NCI-H510A treated with DMSO at 0.1 percent for 48 hours (cell line): Measurements from ENCODE around the gene ANXA1.
"Not testable (repeated sequence)": the region's sequence is repeated elsewhere in the genome, so short reads cannot be mapped to it uniquely, and the experiment has no call there.

Experiments used
- DNase-seq: peaks from one replicate; lab custom pipeline; 2025; lab: John Stamatoyannopoulos, UW

The ANXA1 gene

DNA sequence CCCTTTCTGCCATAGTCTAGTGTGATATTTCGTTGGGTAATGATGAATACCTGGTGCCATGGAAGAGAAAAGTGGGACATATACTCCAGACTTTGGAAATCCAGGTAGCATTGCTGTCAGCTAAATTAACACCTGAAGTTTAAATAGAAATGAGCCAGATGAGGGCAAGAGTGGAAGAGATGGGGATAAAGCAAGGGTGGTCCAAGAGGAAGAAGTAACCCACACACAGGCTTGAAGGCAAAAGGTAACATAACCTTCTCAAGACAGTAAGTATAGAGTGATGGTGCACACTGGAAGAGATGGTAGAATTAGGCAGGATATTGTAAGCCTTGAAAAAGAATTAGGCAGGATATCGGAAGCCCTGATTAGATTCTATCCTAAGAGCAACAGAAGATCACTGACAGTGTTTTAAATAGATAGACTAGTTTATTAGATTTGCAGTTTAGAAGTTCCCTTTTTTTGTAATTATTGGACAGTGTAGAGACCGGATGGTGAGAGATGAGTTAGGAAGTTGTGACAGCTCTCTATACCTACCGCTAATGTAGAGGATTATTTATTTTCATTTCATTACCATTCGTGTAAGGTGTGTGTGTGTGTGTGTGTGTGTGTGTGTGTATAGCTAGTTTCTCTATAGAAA, 16.8 kb downstream of the ANXA1 start:
- no peak for DNase-seq

DNA sequence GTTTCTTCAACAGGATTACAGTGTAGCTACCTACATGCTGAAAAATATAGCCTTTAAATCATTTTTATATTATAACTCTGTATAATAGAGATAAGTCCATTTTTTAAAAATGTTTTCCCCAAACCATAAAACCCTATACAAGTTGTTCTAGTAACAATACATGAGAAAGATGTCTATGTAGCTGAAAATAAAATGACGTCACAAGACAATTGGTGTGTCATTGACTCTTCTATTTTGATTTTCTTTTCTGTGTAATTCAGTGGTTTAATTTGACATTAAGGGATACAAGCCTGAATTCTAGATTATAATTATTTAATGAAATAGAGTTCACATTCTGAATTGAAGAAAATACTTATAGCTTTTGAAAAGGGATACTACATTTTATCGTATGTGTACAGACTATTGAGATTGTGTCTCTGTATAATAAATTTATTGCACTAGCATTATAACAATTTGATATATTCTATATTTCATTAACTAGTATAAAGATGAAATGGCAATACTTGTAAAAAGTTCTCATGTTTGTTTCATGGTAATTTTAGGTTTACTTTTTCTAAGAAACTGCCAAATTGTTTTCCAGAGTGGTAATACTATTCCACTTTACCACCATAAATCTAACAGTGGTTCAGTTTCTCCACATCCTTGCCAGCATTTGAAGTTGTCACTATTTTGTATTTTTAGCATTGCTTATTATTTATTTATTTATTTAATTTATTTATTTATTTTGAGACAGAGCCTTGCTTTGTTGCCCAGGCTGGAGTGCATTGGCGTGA, 18.7 kb downstream of the ANXA1 start:
- DNase-seq = no peak

GRCh38 chr9:73172901-73173215, 21.2 kb downstream of the ANXA1 start:
- DNase-seq = no peak

DNA sequence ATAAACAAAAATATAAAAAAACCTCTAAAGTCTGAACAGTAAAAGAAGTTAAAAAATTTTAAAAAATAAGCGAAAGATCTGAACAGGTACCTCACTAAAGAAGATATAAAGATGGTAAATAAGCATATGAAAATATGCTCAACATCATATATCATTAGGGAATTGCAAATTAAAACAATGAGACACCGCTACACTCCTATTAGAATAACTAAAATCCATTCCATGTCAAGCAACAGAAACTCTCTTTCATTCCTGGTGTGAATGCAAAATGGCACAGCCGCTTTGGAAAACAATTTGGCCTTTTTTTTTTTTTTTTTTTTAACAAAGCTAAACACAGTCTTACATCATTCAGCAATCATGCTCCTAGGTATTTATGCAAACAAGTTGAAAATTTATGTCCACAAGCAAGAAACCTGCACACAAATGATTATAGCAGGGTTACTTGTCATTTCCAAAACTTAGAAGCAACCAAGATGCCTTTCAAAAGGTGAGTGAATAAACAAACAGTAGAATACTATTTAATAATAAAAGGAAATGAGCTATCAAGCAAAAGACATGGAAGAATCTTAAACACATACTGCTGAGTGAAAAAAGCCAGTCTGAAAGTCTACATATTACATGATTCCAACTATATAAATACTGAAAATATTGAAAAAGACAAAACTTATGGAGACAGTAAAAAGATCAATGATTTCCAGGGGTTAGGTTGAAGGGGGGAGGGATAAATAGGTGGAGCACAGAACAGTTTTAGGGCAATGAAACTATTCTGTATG, 22.1 kb downstream of the ANXA1 start:
- DNase-seq = no peak

GRCh38 chr9:73174330-73174980, 22.8 kb downstream of the ANXA1 start:
- no peak for DNase-seq

DNA sequence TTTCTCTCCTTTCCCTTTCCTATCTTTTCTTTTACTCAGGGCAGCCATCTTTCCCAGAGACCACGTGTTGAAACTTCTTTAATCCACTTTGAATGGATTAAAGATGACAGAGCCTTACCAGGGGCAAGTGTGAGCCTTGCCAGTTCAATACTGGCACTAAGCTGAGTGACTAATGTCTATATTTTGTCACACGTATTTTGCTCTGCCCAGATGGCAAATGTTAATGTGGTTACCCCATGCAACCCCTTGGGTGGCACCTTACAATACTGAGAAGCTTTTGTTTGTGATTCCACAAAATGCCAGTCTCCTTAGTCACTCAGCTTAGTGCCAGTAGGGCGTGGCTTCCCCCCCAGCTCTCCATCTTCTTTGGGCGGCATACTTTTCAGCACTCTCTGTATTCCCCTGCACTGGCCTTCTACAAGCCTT, 24.8 kb downstream of the ANXA1 start:
- DNase-seq = no peak

- no peak for DNase-seq
Observed at GRCh38 chr9:73178044-73178443, 26.4 kb downstream of the ANXA1 start.

DNA sequence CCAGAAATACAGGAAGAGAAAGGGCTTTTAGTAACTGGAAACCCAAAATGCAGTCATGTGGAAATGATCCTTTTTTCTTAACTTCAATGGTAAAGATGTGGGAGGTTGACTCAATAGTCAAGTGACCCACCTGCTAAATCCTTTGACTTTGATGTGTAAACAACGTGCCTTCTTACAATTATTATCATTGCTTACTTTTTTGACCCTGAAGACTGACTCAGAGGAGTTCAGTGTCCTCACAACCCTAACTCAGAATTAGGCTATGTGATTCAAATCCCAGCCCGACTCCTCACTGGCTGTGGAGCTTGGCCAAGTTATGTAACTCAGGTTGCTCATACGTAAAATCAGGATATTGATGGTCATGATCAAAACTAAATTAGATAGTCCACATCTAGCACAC, 27.9 kb downstream of the ANXA1 start:
- DNase-seq = no peak

DNA sequence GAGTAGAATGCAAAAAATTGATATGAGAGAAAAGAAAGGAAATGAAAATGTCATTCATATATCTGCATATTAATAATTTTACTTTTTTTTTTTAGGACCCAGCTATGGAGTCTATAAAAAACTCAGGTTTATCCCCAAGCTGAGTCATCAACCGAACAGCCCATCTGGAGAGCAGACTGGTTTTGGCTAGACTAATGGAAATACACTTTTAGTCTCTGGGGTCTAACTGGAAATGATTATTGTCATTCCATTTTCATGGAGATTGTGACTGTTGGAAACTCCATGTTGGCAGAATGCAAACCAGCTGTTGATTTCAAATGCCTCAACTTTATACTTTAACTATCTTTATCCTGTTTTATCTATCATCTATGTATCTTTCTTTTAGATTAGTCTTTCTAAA, 28.7 kb downstream of the ANXA1 start:
- no peak for DNase-seq

DNA sequence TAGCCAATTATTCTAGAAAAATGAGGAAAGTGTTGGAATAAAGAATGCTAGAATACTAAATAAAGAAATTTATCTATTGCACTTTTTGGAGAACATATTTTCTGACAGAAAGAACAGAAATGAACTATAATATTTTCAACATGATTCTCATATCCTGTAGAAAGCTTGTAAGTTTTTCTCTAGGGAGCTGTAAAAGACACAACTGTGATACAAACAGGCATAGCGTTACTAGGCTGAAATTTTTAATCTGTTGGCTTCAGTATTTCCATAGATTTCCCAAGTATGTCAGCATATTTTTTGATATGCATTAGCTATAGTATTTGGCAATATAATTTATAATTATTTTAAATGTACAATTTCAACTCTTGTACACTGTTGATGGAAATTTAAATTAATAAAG, 31.3 kb downstream of the ANXA1 start:
- DNase-seq = no peak

DNA sequence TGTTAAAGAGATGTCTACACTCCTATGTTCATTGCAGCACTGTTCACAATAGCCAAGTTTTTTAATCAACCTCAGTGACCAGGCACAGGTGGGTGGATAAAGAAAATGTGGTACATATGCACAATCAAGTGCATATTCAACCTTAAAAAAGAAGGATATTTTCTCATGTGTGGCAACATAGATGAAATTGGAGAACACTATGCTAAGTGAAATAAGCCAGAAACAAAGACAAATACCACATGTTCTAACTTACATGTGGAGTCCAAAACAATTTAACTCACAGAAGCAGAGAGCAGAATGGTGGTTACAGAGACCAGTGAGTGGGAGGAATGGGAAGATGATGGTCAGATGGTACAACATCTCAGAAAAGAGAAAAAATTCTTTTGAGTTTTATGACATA, 31.8 kb downstream of the ANXA1 start:
- DNase-seq = no peak

DNA sequence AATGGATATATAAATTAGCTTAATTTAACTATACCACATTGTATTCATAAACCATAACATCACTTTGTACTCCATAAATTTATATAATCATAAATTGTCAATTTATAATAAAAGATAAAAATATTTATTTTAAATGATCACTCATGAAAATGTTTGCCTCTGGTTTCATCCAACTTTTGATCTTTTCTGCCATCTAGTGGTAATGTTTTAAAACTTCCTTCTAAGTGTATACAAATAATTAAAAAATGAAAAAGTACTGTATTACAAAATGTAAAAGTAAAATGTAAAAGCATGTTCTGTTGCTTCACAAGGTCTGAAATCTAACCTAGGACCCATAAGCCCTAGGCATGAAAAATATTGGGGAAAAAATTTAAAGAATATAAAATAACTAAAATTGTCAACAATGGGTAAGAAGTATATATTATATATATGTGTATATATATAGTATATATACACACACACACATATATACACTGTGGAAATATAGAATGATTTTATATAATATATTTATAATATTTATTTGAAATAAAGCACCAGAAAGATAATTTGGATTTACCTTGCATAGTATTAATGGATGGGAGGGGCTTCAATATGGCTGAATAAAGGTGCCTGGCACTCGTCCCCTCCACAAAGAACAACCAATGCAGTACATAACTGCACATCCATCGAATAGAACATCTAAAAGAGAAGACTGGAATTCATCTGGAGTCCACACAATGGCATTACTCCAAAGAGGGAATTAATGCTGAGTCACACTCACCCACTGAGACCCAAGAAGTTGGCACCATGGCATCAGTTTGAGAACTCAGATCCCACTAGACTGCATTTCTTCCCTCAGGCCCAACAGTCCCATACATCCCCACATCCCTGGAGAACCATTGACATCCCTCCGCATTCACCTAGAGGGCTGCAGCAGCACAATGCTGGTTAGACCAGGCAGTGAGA, 32.5 kb downstream of the ANXA1 start:
- peak; percentile 72 for DNase-seq

GRCh38 chr9:73191109-73191508, 39.4 kb downstream of the ANXA1 start:
- DNase-seq = not testable (repeated sequence)

DNA sequence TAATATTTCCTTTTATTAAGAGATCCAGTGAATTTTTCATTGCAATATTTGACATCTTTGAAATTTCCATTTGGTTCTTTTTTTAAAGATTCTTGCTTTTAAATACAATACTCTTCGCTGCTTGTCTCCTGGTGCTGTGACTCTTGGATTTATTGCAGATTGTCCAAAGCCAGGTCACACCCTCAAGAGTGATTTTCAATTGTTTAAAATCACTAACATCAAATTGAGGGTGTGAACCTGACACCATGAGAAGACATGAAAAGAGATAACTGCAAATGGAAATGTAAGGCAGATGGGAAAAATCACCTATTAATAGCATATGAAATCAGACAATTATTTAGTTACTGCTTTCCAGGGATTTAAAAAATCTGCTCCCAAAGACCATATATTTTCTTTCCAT, 42.6 kb downstream of the ANXA1 start:
- DNase-seq = no peak

DNA sequence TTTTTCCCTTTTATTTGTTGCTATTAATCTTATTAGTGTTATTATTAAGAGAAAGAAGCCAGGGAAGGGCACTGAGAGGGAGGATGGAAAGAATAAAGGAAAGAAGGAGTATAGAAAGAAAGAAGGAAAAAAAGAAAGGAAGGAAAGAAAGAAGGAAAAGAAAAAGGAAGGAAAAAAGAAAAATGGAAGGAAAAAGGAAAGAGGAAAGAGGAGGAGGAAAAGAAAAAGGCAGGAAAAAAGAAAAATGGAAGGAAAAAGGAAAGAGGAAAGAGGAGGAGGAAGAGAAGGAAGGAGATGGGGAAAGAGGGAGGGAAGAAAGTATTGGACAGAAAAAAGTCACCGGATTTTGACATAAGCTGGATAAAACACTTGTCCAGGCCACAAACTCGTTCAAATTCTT, 47.8 kb downstream of the ANXA1 start:
- no peak for DNase-seq

GRCh38 chr9:73199886-73200285, 48.2 kb downstream of the ANXA1 start:
- DNase-seq = peak; percentile 11

DNA sequence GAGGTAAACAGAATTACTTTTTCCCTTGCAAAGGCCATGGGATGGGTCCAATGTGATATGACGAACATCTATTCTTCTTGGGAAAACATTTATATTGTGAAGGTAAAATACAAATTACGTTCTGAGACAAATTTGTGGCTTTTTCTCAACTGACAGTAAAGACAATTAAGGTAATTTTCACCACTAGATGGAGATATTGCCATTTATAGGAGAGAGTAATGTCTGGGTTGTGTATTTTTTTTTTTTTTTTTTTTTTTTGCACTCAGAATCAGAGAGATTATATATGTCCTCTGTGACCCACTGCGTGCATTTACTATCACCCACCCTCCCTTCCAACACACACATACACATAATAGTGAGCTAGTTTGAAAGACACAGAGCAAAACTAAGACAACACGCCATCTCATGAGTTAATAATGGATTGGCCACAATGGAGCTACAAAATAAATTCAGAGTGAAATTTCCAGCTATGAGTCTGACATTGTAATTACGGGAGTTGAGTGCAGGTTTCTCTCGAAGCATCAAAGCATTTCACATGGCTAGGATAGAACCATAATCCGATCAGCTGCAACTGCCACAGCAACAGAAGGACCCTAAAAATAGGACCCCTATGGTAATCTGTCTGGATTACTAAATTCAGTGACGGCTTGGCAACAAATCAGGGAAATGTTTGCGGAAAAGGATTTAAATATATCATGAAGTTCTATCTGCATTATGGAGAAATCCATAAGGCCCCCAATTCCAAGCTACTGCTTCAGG, 49.2 kb downstream of the ANXA1 start:
- peak; percentile 28 for DNase-seq

GRCh38 chr9:73202980-73203379, 51.3 kb downstream of the ANXA1 start:
- no peak for DNase-seq

DNA sequence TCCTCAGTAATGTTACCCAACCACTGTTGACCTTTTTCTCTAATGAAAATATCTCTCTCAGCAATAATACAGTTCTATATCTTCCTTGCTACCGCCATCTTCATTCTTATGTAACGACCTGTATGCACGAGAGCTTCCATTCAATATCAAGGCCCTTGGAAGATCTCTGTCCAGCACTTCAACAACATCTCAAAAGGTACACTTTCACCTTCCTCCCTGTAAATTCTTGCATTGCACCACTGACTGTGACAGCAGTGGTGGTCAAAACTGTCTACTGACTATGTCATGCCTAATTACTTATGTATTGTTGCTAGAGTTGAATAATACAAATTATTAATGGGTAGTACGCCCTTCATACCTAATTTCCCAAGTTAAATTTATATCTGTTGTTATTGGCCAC, 53.3 kb downstream of the ANXA1 start:
- no peak for DNase-seq

DNA sequence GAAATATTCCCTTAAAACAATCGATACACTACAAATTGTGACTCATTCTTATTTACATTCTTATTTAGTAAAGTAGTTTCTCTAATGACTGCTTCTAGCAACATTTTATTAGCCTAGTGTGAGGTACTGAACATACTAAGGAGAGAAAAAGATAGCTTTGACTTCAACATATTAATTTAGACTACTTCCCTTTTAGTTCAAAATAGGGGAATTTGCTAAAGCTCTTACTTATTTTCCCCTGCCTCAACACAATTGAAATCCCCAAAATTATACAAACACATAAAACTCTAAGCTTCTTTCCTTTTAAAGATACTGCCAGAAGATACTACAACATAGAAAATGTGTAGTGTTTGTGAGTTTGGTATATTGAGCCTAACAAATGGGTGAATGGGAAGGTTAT, 55.2 kb downstream of the ANXA1 start:
- DNase-seq = no peak
